Ramos (cell line): ENCODE results near the gene APOB.

Experiments
- in situ Hi-C: fragments of 300-500 bp; cut with MboI; formaldehyde crosslinking; loops from one replicate; pipeline ENCODE4 v1.14.3; 2022; ENCODE audit warnings: low sequenced_read_pairs; ENCODE audit not compliant: unreplicated experiment

APOB gene

DNA sequence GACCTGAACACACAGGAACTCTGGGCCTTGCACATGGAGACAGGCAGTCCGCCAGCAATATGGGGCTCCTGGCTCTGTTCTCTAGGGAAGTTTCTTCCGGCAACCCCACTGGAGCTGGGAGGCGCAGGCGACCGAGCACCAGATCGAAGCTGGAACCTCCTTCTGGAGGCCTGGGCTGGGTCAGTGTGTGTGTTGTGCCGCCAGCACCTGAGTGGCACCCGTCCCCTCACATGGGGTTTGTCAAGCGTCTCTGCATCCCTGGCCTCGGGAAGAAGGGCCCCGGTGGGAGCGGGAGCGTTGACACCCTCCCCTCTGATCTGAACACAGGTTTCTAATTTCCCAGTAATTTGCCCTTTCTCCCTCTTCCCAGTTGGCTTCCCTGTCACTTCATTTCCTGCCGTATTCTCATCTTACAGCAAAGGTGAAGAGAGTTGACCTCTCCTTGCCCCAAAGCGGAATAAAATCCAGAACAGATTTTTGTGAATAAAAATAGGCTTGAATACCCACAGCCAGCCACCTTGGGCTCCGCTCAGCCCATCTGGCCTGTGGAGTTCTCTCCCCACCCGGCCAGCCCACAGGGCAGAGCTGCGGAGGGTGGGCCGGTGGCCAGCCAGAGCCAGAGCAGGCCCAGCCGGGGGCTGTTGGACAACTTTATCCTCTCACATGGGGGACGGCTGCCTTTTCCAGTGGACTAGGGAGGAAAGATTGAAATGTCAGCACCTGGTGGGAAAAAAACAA is 85.9 kb downstream of the APOB start:
- in situ Hi-C loops = no loop called here

DNA sequence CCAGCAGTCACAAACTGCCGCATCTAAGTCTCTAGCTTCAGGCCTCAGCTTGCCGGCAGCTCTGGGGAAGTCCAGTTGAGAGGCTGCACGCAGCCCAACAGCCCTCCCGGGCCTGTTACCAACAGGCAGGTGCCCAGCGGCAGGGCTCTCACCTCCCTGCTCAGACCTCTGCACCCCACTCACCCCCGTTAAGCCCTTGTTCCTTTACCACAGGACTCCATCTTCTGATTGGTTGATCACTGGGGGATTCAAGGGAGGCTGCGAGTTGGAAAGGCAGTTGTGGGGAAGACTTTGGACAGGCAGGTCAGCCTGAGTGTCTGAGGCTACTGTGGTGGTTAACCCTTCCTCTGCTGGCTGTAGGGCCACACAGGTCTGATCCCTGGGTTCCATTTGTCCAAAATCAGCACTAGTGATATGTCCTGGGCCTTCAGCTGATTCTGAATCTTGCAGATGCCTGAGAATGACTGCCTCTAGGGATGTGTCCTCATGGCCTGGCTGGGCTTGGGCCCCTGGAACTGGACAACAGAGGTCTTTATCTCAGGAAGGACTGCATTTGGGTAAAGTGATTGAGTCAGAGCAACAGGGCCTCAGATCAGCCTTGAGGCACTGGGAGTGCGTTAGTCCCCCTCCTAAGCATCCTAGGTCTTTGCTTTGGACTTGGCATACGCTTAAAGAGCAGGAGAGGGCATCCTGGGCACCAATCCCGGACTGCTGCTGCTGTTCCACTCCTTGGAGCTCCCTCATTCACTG is 88.4 kb downstream of the APOB start:
- in situ Hi-C loops = no loop called here

DNA sequence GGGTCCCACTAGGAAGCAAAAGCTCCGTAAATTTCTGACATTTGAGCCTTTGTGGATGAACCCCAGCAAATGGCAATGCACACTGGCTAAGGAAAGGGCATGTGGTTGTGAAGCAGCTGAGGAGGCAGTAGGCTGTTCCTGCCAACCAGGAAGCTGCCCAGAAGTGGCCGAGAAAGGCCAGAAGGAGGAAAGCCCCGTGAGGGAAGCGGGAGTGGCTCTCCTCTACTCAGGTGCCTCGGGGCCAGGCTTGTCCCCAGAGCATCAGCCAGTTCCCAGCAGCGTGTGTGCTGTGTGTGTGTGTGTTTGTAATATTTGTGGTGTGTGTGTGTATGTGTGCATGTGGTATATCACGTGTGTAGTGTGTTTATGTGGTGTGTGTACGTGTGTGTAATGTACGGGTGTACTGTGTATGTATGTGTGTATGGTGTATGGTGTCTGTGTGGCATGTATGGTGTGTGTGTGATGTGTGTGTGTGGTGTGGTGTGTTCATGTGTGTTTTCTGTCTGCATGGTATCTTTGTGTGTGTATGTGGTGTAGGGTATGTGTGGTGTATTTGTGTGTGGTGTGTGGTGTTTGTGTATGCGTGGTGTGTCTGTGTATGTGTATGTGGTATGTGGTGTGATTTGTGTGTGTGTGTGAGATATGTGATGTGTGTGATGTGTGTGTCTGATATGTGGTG is 90.6 kb downstream of the APOB start:
- in situ Hi-C loops = no loop called here
